HCT116 (cell line): ENCODE results near the gene SLK. TPM values are rescaled to one million over a fixed set of nuclear protein-coding genes. Genes with fewer than 3 reads are reported as not detected.

ENCODE experiments used
- ATAC-seq: fragments of 200-7000 bp; cut with Tn5 transposase; 2 replicates; pipeline ENCODE4 v1.9.1; 2020; ENCODE audit warnings: mild to moderate bottlenecking, moderate library complexity
- BruUV-seq: library from RNA; stranded (reverse); fragments of 400-500 nt; replicated peaks from 2 replicates; lab custom pipeline; 2021; lab: Mats Ljungman, UMichigan
- CTCF ChIA-PET: fragments of 300-600 bp; sonication (Branson Sonifier 250); formaldehyde crosslinking; loops from one replicate; lab custom pipeline; 2021; ENCODE audit warnings: antibody characterized with exemption; lab: Charles Lee
- POLR2A ChIA-PET: fragments of 300-600, 350-600 bp; sonication (Branson Sonifier 250); formaldehyde crosslinking; loops from one replicate; lab custom pipeline; 2021; ENCODE audit warnings: antibody characterized with exemption; lab: Charles Lee
- RAD21 ChIA-PET, 2 experiments: fragments of 300-600 bp; sonication (Branson Sonifier 250); formaldehyde crosslinking; loops; one replicate each; lab custom pipeline; 2023; ENCODE audit warnings: low total read pairs in 2 of 2; ENCODE audit not compliant: uncharacterized antibody in 2 of 2, unreplicated experiment in 2 of 2, low non-redundant PET in 1 of 2; lab: Charles Lee
- DNase-seq: peaks from one replicate; pipeline ENCODE4 v3.0.0-alpha.2; 2010; ENCODE audit warnings: low read depth, low spot score
- H2AFZ ChIP-seq: fragments of 200-600 bp; shearing (Covaris generic), sonication (generic); 2 replicates; pipeline ENCODE4 v1.6.1; 2017; ENCODE audit warnings: low read depth, mixed run types, mixed read lengths, antibody characterized with exemption, low read length; ENCODE audit not compliant: poor library complexity, severe bottlenecking
- H3K27ac ChIP-seq: 2 replicates; pipeline ENCODE4 v1.5.1; 2012; ENCODE audit warnings: low read depth, low read length
- H3K27me3 ChIP-seq: fragments of 200-600 bp; sonication (generic); 2 replicates; pipeline ENCODE4 v1.6.1; 2016; ENCODE audit warnings: mixed run types, low read length, mixed read lengths; ENCODE audit not compliant: insufficient read depth
- H3K36me3 ChIP-seq, 2 experiments: fragments of 200-500 bp in 1 of 2; fragments of 200-600 bp in 1 of 2; sonication (Bioruptor generic) in 1 of 2; sonication (generic) in 1 of 2; 2 replicates each; pipeline versions ENCODE4 v1.5.1 to v1.6.1; 2014 to 2016; ENCODE audit warnings: low read length in 2 of 2, inconsistent platforms in 1 of 2, mixed read lengths in 1 of 2, mixed run types in 1 of 2; ENCODE audit not compliant: insufficient read depth in 2 of 2, control insufficient read depth in 1 of 2
- H3K4me1 ChIP-seq, 2 experiments: fragments of 200-600 bp in 1 of 2; sonication (generic) in 1 of 2; 2 replicates each; pipeline versions ENCODE4 v1.5.1 to v1.6.1; 2012 to 2017; ENCODE audit warnings: low read length in 2 of 2, inconsistent platforms in 1 of 2, mild to moderate bottlenecking in 1 of 2, mixed read lengths in 1 of 2, mixed run types in 1 of 2, moderate library complexity in 1 of 2; ENCODE audit not compliant: insufficient read depth in 2 of 2, control insufficient read depth in 1 of 2
- H3K4me2 ChIP-seq: fragments of 200-600 bp; sonication (generic); 2 replicates; pipeline ENCODE4 v1.6.1; 2017; ENCODE audit warnings: mixed run types, low read length, mixed read lengths
- H3K4me3 ChIP-seq, 2 experiments: fragments of 200-600 bp in 1 of 2; sonication (generic) in 1 of 2; replicated peaks in 1 of 2; 2 replicates each; pipeline ENCODE4 v1.5.1; 2011 to 2016; ENCODE audit warnings: low read length in 2 of 2, control low read depth in 1 of 2, low read depth in 1 of 2, mild to moderate bottlenecking in 1 of 2, mixed read lengths in 1 of 2, mixed run types in 1 of 2
- H3K79me2 ChIP-seq: fragments of 200-600 bp; sonication (generic); 2 replicates; pipeline ENCODE4 v1.6.1; 2017; ENCODE audit warnings: mild to moderate bottlenecking, mixed run types, low read length, moderate library complexity, mixed read lengths; ENCODE audit not compliant: insufficient read depth
- H3K9ac ChIP-seq: fragments of 200-600 bp; sonication (generic); 2 replicates; pipeline ENCODE4 v1.6.1; 2016; ENCODE audit warnings: low read length, mixed read lengths
- H3K9me2 ChIP-seq: fragments of 200-600 bp; sonication (generic), shearing (Covaris generic); 2 replicates; pipeline ENCODE4 v1.6.1; 2017; ENCODE audit warnings: mixed run types, mild to moderate bottlenecking, moderate library complexity; ENCODE audit not compliant: insufficient read depth
- H3K9me3 ChIP-seq, 2 experiments: fragments of 200-500 bp in 1 of 2; fragments of 200-600 bp in 1 of 2; sonication (Bioruptor generic) in 1 of 2; sonication (generic) in 1 of 2; 2 replicates each; pipeline ENCODE4 v1.6.1; 2014 to 2017; ENCODE audit warnings: low read length in 2 of 2, mixed read lengths in 2 of 2, inconsistent platforms in 1 of 2, low read depth in 1 of 2, mild to moderate bottlenecking in 1 of 2, mixed run types in 1 of 2, moderate library complexity in 1 of 2; ENCODE audit not compliant: control insufficient read depth in 1 of 2, insufficient read depth in 1 of 2
- H4K20me1 ChIP-seq: fragments of 200-600 bp; sonication (generic), shearing (Covaris generic); 2 replicates; pipeline ENCODE4 v1.6.1; 2017; ENCODE audit warnings: mixed run types, mild to moderate bottlenecking, moderate library complexity; ENCODE audit not compliant: insufficient read depth
- ATF3 ChIP-seq: IDR thresholded peaks from 2 replicates; pipeline ENCODE4 v1.6.1; 2012
- CEBPB ChIP-seq: IDR thresholded peaks from 2 replicates; pipeline ENCODE4 v1.6.1; 2012; ENCODE audit warnings: low read depth
- EZH2 ChIP-seq: fragments of 200-600 bp; sonication (generic); IDR thresholded peaks from 2 replicates; pipeline ENCODE4 v1.6.1; 2017; ENCODE audit warnings: antibody characterized with exemption, mixed run types
- POLR2A ChIP-seq: IDR thresholded peaks from 2 replicates; pipeline ENCODE4 v1.7.0; 2011; ENCODE audit warnings: borderline replicate concordance; ENCODE audit not compliant: insufficient read depth, insufficient read length; ENCODE audit errors: extremely low read depth
- RAD21 ChIP-seq: IDR thresholded peaks from 2 replicates; pipeline ENCODE4 v1.6.1; 2012; ENCODE audit warnings: low read depth, mild to moderate bottlenecking
- SIN3A ChIP-seq: IDR thresholded peaks from 2 replicates; pipeline ENCODE4 v1.6.1; 2012; ENCODE audit warnings: low read depth
- ZFX ChIP-seq: fragments of 450-650 bp; IDR thresholded peaks from 2 replicates; pipeline ENCODE4 v1.6.1; 2017
- intact Hi-C: fragments of 100-400 bp; cut with micrococcal nuclease; formaldehyde crosslinking; loops from 2 replicates; pipeline ENCODE4 v1.10.0; 2022
- total RNA-seq: library from RNA; stranded (reverse); gene quantifications from one replicate; pipeline ENCODE4 v1.2.1, GENCODE V29; 2021; ENCODE audit not compliant: unreplicated experiment
- TF ChIP-seq, protein P1 (sequence below), 3 experiments: fragments of 200-600 bp in 1 of 3; sonication (generic) in 1 of 3; IDR thresholded peaks in 2 of 3; conservative IDR thresholded peaks in 1 of 3; 2 replicates each; pipeline ENCODE4 v1.5.1; 2012 to 2017; ENCODE audit warnings: low read depth in 2 of 3, low read length in 2 of 3, antibody characterized with exemption in 1 of 3, borderline replicate concordance in 1 of 3, control low read depth in 1 of 3, mild to moderate bottlenecking in 1 of 3, mixed read lengths in 1 of 3, mixed run types in 1 of 3, moderate library complexity in 1 of 3; ENCODE audit not compliant: insufficient read depth in 1 of 3

Gene SLK
- total RNA-seq, 1 experiment from 2014 or later, result 44.2 TPM

DNA sequence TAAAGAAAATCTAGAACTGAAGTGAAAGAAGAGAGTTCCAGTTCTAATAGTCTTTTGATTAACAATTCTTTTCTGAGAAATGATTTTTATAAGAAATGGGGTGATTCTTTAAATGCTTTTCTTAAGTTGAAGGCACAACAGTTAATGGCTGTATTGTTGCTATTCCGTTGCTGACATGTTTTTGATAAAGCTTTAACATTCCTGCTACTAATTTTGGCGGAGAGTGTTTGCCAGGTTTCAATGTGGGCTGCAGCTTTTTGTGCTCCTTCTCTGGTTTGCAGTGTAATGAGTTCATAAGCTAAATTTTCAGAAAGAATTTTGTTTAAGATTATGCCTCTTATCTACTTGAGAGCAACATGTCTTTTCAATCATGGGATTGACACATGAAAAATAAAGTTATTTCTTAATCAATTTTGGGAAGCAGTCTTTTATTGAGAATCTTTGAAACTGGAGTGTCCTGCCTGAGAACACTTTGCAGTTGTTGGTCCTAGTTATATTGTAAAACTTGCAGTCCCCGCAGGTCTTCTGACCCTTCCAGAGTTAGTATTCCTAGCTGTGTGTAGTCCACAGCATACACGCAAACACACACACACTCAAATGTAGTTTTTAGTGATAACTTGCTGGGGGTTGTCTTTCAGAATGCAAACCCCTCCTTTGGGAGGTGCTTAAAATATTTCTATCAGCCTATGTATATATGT is 62.0 kb downstream of the SLK start:
- RAD21 ChIA-PET, result no interaction called here
- Histone ChIP-seq H3K27ac (no peak overlapping the region), H3K79me2 (no peaks in the 10 kb centered on the region; the same call in 1 of the 2 replicates), H4K20me1 (no peaks in the 10 kb centered on the region), H3K4me3 (no peak overlapping the region), H3K9ac (no peak overlapping the region), H3K27me3 (no peaks in the 10 kb centered on the region), H2AFZ (no peak overlapping the region), H3K9me2 (no peaks in the 10 kb centered on the region), H3K4me1 (no peaks in the 10 kb centered on the region), H3K36me3 (peaks cover 49% of the 10 kb centered on the region in 2 experiments), H3K4me2 (no peak overlapping the region), H3K9me3 (no peaks in the 10 kb centered on the region)
- DNase-seq (no peak), ATAC-seq (no peak)
- no peak for TF ChIP-seq POLR2A
- 0 out of 2 replicates have a peak, but pooled peaks have one; percentile 11 for TF ChIP-seq SIN3A
- TF ChIP-seq ZFX, result no peak
- TF ChIP-seq CEBPB, result no peak
- TF ChIP-seq EZH2, result no peak
- no peak for TF ChIP-seq ATF3
- TF ChIP-seq, protein P1, sequence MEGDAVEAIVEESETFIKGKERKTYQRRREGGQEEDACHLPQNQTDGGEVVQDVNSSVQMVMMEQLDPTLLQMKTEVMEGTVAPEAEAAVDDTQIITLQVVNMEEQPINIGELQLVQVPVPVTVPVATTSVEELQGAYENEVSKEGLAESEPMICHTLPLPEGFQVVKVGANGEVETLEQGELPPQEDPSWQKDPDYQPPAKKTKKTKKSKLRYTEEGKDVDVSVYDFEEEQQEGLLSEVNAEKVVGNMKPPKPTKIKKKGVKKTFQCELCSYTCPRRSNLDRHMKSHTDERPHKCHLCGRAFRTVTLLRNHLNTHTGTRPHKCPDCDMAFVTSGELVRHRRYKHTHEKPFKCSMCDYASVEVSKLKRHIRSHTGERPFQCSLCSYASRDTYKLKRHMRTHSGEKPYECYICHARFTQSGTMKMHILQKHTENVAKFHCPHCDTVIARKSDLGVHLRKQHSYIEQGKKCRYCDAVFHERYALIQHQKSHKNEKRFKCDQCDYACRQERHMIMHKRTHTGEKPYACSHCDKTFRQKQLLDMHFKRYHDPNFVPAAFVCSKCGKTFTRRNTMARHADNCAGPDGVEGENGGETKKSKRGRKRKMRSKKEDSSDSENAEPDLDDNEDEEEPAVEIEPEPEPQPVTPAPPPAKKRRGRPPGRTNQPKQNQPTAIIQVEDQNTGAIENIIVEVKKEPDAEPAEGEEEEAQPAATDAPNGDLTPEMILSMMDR (IDR thresholded peaks at IDR 0.05 in 2 of 3, conservative IDR thresholded peaks at IDR 0.05 in 1 of 3; ENCODE audit: borderline replicate concordance in 1 of 3, insufficient read depth in 1 of 3, low read depth in 2 of 3, low read length in 2 of 3), result no peak
- no peak for TF ChIP-seq RAD21
- intact Hi-C loops, result loop anchor here (10.0 kb wide), 1 partner anchor 314 kb away; no protein-coding TSS in a partner anchor
- no TSS peak for BruUV-seq
- CTCF ChIA-PET, result interaction anchor here (0.7 to 1.7 kb wide), 13 partner anchors 10 to 316 kb away, joined by 3 to 12 read pairs (median 4); no protein-coding TSS in a partner anchor
- POLR2A ChIA-PET, result no interaction called here
